Measurements from ENCODE around the gene EFHC1.

DNA sequence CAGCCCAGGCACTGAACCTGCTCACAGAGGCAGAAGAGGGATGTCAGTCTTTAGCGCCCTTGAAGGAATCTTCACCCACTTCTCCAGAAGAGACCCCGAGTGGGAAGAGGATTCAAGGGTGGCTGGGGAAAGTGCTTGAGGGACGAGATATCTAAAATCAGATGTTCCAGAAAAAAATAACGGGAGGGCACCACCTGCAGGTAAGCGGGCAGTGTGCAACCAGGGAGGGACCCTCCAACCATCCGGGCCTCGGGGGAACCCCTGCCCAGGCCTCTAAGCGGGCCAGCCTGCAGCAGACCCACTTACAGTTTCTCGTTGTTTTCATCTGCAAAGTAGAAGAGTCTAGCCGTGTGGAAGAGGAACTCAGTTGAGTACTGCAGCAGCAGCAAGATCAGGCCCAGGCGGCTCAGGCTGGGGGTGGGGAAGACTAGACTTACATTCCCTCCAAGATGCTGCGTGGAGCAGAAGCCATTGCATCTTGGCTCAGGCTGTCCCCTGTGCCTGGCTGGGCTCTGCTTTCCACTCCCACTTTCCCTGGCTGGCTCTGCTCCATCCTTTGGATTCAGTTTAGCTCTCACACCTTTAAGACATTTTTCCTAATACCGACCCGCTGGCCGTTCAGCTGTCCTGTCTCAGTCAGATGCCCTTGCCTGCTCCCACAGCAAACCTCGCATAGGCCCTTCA lies 85.7 kb downstream of the EFHC1 start:
- TF ChIP-seq, protein P1, sequence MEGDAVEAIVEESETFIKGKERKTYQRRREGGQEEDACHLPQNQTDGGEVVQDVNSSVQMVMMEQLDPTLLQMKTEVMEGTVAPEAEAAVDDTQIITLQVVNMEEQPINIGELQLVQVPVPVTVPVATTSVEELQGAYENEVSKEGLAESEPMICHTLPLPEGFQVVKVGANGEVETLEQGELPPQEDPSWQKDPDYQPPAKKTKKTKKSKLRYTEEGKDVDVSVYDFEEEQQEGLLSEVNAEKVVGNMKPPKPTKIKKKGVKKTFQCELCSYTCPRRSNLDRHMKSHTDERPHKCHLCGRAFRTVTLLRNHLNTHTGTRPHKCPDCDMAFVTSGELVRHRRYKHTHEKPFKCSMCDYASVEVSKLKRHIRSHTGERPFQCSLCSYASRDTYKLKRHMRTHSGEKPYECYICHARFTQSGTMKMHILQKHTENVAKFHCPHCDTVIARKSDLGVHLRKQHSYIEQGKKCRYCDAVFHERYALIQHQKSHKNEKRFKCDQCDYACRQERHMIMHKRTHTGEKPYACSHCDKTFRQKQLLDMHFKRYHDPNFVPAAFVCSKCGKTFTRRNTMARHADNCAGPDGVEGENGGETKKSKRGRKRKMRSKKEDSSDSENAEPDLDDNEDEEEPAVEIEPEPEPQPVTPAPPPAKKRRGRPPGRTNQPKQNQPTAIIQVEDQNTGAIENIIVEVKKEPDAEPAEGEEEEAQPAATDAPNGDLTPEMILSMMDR (IDR thresholded peaks at IDR 0.05): no peak
- no peak for TF ChIP-seq POLR2A (IDR thresholded peaks at IDR 0.05)
- TF ChIP-seq POLR2AphosphoS5 (IDR thresholded peaks at IDR 0.05): no peak
- no peak for TF ChIP-seq EP300 (IDR thresholded peaks at IDR 0.05)
